Natural killer cell (primary cell): ENCODE data around the gene KCTD12. TPM values are rescaled to one million over a fixed set of nuclear protein-coding genes. Genes with fewer than 3 reads are reported as not detected.

Source experiments
- ATAC-seq, 3 donors: fragments of 150-1000 bp in 2 of 3; fragments of 200-7000 bp in 1 of 3; cut with Tn5 transposase; 1 replicate in 1 of 3; 2 replicates in 2 of 3; pipeline ENCODE4 v1.10.0; 2021; ENCODE audit warnings: mild to moderate bottlenecking in 2 of 3, moderate library complexity in 2 of 3
- DNase-seq, 2 donors: peaks; one replicate each; pipeline versions ENCODE4 v3.0.0 to v3.0.0-alpha.2; 2013 to 2021; ENCODE audit warnings: mixed read lengths in 1 of 2
- H3K27ac ChIP-seq: one replicate; pipeline ENCODE4 v1.5.1; 2013; ENCODE audit warnings: mild to moderate bottlenecking, low read length
- H3K27me3 ChIP-seq: one replicate; pipeline ENCODE4 v1.6.1; 2013; ENCODE audit warnings: low read length; ENCODE audit not compliant: control insufficient read depth, insufficient read depth
- H3K36me3 ChIP-seq: one replicate; pipeline ENCODE4 v1.6.1; 2013; ENCODE audit warnings: low read length; ENCODE audit not compliant: control insufficient read depth, insufficient read depth
- H3K4me1 ChIP-seq: one replicate; pipeline ENCODE4 v1.6.1; 2013; ENCODE audit warnings: low read length; ENCODE audit not compliant: control insufficient read depth, insufficient read depth
- H3K4me3 ChIP-seq: one replicate; pipeline ENCODE4 v1.5.1; 2013; ENCODE audit warnings: low read length
- H3K9me3 ChIP-seq: one replicate; pipeline ENCODE4 v1.6.1; 2013; ENCODE audit warnings: low read length; ENCODE audit not compliant: control insufficient read depth, insufficient read depth
- H3K27ac Mint-ChIP-seq, 2 donors: one replicate each; pipeline ENCODE4 v1.8.0; 2022; ENCODE audit warnings: mild to moderate bottlenecking in 2 of 2, mixed read lengths in 2 of 2, moderate library complexity in 1 of 2
- H3K27me3 Mint-ChIP-seq, 2 donors: one replicate each; pipeline ENCODE4 v1.8.0; 2022; ENCODE audit warnings: low read depth in 2 of 2, mixed read lengths in 2 of 2
- H3K36me3 Mint-ChIP-seq: one replicate; pipeline ENCODE4 v1.8.0; 2022; ENCODE audit warnings: mixed read lengths
- H3K4me1 Mint-ChIP-seq, 2 donors: one replicate each; pipeline ENCODE4 v1.8.0; 2022; ENCODE audit warnings: mixed read lengths in 2 of 2
- H3K4me3 Mint-ChIP-seq: one replicate; pipeline ENCODE4 v1.8.0; 2022; ENCODE audit warnings: mild to moderate bottlenecking, moderate library complexity, mixed read lengths
- H3K9me3 Mint-ChIP-seq, 2 donors: one replicate each; pipeline ENCODE4 v1.8.0; 2022; ENCODE audit warnings: mixed read lengths in 2 of 2
- WGBS: methylation state at CpG from one replicate; pipeline ENCODE4 v1.1.7; 2013; ENCODE audit warnings: missing lambda C conversion rate; ENCODE audit not compliant: insufficient coverage; 5-methylcytosine and 5-hydroxymethylcytosine counted together
- intact Hi-C: fragments of 100-400 bp; cut with micrococcal nuclease; formaldehyde crosslinking; loops from one replicate; pipeline ENCODE4 v1.14.2; 2022
- total RNA-seq, 4 donors: library from RNA; stranded (reverse); fragments of 120-200 nt in 1 of 4; gene quantifications; one replicate each; pipeline versions ENCODE4 v1.2.3 to v1.2.4, GENCODE V29; 2013 to 2022
- TF ChIP-seq, protein P1 (sequence below): fragments of 200-600 bp; IDR thresholded peaks from one replicate; pipeline ENCODE4 v1.8.0; 2022; ENCODE audit warnings: antibody characterized with exemption

Gene KCTD12
- total RNA-seq, 3 donors from 2014 or later (not counting 1 experiment from before 2014, with no cell fraction given): 2.4 to 6.0 (median 4.8) TPM

DNA sequence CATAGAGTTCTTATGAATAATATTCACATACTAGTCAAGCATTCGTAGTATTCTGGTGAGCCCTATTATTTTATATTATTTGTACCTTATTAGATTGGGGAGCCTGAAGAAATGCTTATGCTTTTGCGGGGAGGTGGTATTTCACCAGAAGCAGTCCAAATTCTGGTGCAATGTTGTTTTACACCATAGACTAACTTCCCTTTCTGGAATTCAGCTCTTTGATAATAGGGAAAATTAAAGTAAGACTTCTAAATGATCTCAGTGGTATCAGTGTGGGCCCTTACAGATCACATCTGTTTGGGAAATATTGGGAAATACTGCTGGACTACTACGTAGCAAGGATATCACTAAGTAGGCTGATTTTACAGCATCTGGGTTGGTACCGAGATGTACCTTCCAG is 34.2 kb downstream of the KCTD12 start:
- Mint-ChIP-seq H3K27ac (no peak overlapping the region), H3K36me3 (no peaks in the 10 kb centered on the region), H3K4me1 (no peaks in the 10 kb centered on the region), H3K27me3 (peaks cover 0 to 2% of the 10 kb centered on the region in 2 donors), H3K9me3 (no peaks in the 10 kb centered on the region), H3K4me3 (no peak overlapping the region)
- ATAC-seq (no peak), DNase-seq (no peak)
- Histone ChIP-seq H3K36me3 (no peaks in the 10 kb centered on the region), H3K9me3 (no peaks in the 10 kb centered on the region), H3K27me3 (no peaks in the 10 kb centered on the region), H3K27ac (no peak overlapping the region), H3K4me3 (no peak overlapping the region), H3K4me1 (no peaks in the 10 kb centered on the region)
- intact Hi-C loops: no loop called here
- TF ChIP-seq, protein P1, sequence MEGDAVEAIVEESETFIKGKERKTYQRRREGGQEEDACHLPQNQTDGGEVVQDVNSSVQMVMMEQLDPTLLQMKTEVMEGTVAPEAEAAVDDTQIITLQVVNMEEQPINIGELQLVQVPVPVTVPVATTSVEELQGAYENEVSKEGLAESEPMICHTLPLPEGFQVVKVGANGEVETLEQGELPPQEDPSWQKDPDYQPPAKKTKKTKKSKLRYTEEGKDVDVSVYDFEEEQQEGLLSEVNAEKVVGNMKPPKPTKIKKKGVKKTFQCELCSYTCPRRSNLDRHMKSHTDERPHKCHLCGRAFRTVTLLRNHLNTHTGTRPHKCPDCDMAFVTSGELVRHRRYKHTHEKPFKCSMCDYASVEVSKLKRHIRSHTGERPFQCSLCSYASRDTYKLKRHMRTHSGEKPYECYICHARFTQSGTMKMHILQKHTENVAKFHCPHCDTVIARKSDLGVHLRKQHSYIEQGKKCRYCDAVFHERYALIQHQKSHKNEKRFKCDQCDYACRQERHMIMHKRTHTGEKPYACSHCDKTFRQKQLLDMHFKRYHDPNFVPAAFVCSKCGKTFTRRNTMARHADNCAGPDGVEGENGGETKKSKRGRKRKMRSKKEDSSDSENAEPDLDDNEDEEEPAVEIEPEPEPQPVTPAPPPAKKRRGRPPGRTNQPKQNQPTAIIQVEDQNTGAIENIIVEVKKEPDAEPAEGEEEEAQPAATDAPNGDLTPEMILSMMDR: no peak
- 94% methylated on average over 1 of the region's 4 CpGs for WGBS

DNA sequence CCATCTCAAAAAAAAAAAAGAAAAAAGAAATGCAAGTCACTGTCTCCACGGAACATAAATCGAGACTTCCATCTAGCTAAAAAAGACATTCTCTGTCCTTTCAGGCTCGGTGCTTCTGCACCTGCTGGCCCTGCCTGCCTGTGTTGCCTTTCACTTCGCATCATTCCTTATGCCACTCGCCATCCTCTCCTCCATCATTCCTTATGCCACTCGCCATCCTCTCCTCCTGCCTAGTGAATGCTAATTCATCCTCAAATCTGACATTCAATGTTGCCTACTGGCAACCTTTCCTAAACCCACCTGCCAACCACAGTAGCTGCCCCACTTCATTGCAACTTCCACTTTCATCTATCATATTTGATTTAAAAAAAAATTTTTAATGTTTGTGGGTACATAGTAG is 36.7 kb downstream of the KCTD12 start:
- DNase-seq (no peak), ATAC-seq (no peak)
- Histone ChIP-seq H3K4me1 (no peaks in the 10 kb centered on the region), H3K27ac (no peak overlapping the region), H3K27me3 (no peaks in the 10 kb centered on the region), H3K36me3 (no peaks in the 10 kb centered on the region), H3K4me3 (no peak overlapping the region), H3K9me3 (no peaks in the 10 kb centered on the region)
- TF ChIP-seq, protein P1: no peak
- no peaks in the 10 kb centered on the region for H3K9me3 Mint-ChIP-seq
- no peak overlapping the region for H3K4me3 Mint-ChIP-seq
- 90% methylated on average over 6 of the region's 6 CpGs for WGBS
- H3K4me1 Mint-ChIP-seq: no peaks in the 10 kb centered on the region
- intact Hi-C loops: no loop called here
- H3K36me3 Mint-ChIP-seq: no peaks in the 10 kb centered on the region
- H3K27ac Mint-ChIP-seq: no peak overlapping the region
- peaks cover 0 to 2% of the 10 kb centered on the region in 2 donors for H3K27me3 Mint-ChIP-seq

DNA sequence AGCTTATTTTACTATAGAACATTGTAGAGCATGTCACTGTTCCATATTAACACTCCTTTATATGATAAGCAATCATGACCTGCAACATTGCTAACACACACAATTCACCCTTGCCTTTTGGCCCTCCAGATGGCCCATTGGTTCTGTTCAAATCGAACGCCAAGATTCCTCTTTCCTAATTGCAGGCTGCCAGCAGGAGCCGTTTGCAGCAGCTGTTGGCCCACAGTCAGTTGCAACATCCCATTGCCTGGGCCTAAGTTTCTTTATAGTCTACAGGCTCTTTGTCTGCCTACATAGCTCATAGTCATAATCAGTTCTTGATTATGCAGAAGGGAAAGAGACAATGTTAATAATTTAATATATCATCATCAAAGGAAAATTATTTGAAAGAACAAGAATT is 37.6 kb downstream of the KCTD12 start:
- H3K36me3 ChIP-seq: no peaks in the 10 kb centered on the region
- no peak overlapping the region for H3K27ac ChIP-seq
- no peaks in the 10 kb centered on the region for H3K9me3 ChIP-seq
- Mint-ChIP-seq H3K4me3 (no peak overlapping the region), H3K9me3 (no peaks in the 10 kb centered on the region), H3K36me3 (no peaks in the 10 kb centered on the region), H3K27ac (no peak overlapping the region), H3K4me1 (no peaks in the 10 kb centered on the region), H3K27me3 (peaks cover 0 to 2% of the 10 kb centered on the region in 2 donors)
- whole genome bisulfite sequencing: 82% methylated on average over 3 of the region's 3 CpGs
- TF ChIP-seq, protein P1: no peak
- no peak overlapping the region for H3K4me3 ChIP-seq
- intact Hi-C loops: no loop called here
- no peaks in the 10 kb centered on the region for H3K4me1 ChIP-seq
- no peak for DNase-seq
- no peaks in the 10 kb centered on the region for H3K27me3 ChIP-seq
- no peak for ATAC-seq

DNA sequence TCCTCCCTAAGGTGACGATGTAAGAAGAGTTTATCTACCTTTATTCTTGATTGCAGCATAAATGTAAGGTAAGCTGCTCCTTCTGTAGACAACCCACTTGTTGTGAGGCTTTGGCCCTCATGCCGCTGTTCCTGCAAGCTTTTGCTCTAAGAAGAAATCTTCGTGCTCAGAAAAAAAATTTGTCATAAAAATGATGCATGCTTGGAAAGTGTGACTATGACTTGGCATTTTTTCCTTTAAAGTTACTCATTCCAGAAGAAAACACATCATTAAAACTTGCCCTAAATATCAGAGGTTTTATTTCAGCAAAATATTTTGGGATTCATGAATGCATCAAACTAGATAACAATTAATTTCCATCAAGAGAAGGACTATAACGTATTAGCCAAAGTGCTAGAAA is 39.8 kb downstream of the KCTD12 start:
- Mint-ChIP-seq H3K36me3 (no peaks in the 10 kb centered on the region), H3K4me1 (no peaks in the 10 kb centered on the region)

More for the DNA sequence above, 39.8 kb downstream of the KCTD12 start:
- Histone ChIP-seq H3K9me3 (no peaks in the 10 kb centered on the region), H3K27me3 (no peaks in the 10 kb centered on the region), H3K4me3 (no peak overlapping the region), H3K4me1 (no peaks in the 10 kb centered on the region), H3K36me3 (no peaks in the 10 kb centered on the region), H3K27ac (no peak overlapping the region)
- no peak for ATAC-seq
- no peak for DNase-seq
- intact Hi-C loops: no loop called here
- WGBS: 77% methylated on average over 3 of the region's 4 CpGs
- H3K4me3 Mint-ChIP-seq: no peak overlapping the region
- H3K9me3 Mint-ChIP-seq: peaks cover 0 to 2% of the 10 kb centered on the region in 2 donors
- TF ChIP-seq, protein P1: no peak
- no peak overlapping the region for H3K27ac Mint-ChIP-seq
- H3K27me3 Mint-ChIP-seq: peaks cover 5 to 7% of the 10 kb centered on the region in 2 donors
